Measurements from ENCODE around the gene CD300A.

- TF ChIP-seq CTCF (conservative IDR thresholded peaks at IDR 0.05) (no peak), ZFX (IDR thresholded peaks at IDR 0.05) (no peak)
These were observed 22.0 kb upstream of the CD300A start for GRCh38 chr17:74444406-74444805.

All from C4-2B (cell line).